ENCODE results near the gene FAM47E. TPM values are rescaled to one million over a fixed set of nuclear protein-coding genes. Genes with fewer than 3 reads are reported as not detected.

The FAM47E gene
- total and polyA plus RNA-seq, 2 of the 13 experiments (the other 11 are each of a cell fraction or from before 2014, with no cell fraction given) = 0.33 to 0.66 TPM

DNA sequence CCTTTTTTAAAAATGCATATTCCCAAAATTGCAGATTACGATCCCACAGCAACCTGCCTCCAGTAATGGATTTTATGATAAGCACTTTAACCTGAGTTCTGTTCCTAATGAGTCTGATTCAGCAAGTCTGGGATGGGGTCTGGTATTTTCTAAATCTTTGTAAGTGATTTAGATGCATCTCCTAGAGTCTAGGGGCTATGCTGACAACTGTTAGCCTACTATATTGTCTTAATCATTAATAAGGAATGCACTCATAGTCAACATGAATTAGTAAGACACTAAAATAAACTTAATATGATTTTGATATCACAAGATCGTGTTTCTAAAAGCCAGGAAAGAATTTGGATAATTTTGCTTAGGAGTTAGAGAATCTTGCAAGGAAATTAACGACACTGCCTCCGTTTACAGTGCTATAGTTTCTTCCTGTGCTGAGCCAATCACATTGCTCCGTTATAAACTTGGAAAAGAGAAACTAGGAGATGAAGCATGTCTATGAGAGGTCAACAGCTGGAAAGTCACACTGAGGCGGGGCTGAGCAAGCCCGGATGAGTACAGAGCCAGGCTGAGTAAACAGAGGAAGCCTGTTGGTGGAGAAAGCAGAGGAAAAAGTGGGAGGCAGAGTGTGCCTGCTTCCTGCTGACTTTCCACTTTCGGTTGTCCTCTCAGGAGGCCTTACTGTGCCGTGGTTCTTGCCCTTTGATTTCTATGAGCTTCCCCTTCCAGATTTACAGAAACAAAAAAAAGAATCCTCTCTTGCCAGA lies 43.3 kb upstream of the FAM47E start (continued):
- TF ChIP-seq PRPF4 (IDR thresholded peaks at IDR 0.05; ENCODE audit: low read depth, low read length, poor library complexity, severe bottlenecking) (no peak), EHMT2 (IDR thresholded peaks at IDR 0.05; ENCODE audit: borderline replicate concordance, low read depth, low read length) (no peak), ZNF605 (CRISPR knock-in tag; IDR thresholded peaks at IDR 0.05) (no peak), FOXK1 (CRISPR knock-in tag; IDR thresholded peaks at IDR 0.05; ENCODE audit: borderline replicate concordance, low read depth) (peak; percentile 81; the same call in 1 of the 2 replicates), ZNF556 (CRISPR knock-in tag; IDR thresholded peaks at IDR 0.05; ENCODE audit: borderline replicate concordance) (peak; percentile 32; the same call in 1 of the 2 replicates), WIZ (CRISPR knock-in tag; IDR thresholded peaks at IDR 0.05) (no peak), ASH2L (IDR thresholded peaks at IDR 0.05; ENCODE audit: insufficient read length, low read depth, low read length) (peak; percentile 38), CBX5 (CRISPR knock-in tag; IDR thresholded peaks at IDR 0.05; ENCODE audit: borderline replicate concordance) (peak; percentile 67; the same call in 1 of the 2 replicates), ATF7-NPFF (CRISPR knock-in tag; IDR thresholded peaks at IDR 0.05; ENCODE audit: low read depth) (no peak), SSRP1 (CRISPR knock-in tag; IDR thresholded peaks at IDR 0.05) (no peak), SOX6 (IDR thresholded peaks at IDR 0.05) (no peak), SOX6 (CRISPR knock-in tag; IDR thresholded peaks at IDR 0.05) (peak; percentile 51), SMYD3 (CRISPR knock-in tag; IDR thresholded peaks at IDR 0.05) (no peak), SCMH1 (CRISPR knock-in tag; IDR thresholded peaks at IDR 0.05; ENCODE audit: borderline replicate concordance) (no peak), PTBP1 (IDR thresholded peaks at IDR 0.05; ENCODE audit: low read depth, low read length, poor library complexity, severe bottlenecking) (no peak)
- TF ChIP-seq, protein P1, sequence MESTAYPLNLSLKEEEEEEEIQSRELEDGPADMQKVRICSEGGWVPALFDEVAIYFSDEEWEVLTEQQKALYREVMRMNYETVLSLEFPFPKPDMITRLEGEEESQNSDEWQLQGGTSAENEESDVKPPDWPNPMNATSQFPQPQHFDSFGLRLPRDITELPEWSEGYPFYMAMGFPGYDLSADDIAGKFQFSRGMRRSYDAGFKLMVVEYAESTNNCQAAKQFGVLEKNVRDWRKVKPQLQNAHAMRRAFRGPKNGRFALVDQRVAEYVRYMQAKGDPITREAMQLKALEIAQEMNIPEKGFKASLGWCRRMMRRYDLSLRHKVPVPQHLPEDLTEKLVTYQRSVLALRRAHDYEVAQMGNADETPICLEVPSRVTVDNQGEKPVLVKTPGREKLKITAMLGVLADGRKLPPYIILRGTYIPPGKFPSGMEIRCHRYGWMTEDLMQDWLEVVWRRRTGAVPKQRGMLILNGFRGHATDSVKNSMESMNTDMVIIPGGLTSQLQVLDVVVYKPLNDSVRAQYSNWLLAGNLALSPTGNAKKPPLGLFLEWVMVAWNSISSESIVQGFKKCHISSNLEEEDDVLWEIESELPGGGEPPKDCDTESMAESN (CRISPR knock-in tag; conservative IDR thresholded peaks at IDR 0.05) = no peak
- TF ChIP-seq, protein P2, sequence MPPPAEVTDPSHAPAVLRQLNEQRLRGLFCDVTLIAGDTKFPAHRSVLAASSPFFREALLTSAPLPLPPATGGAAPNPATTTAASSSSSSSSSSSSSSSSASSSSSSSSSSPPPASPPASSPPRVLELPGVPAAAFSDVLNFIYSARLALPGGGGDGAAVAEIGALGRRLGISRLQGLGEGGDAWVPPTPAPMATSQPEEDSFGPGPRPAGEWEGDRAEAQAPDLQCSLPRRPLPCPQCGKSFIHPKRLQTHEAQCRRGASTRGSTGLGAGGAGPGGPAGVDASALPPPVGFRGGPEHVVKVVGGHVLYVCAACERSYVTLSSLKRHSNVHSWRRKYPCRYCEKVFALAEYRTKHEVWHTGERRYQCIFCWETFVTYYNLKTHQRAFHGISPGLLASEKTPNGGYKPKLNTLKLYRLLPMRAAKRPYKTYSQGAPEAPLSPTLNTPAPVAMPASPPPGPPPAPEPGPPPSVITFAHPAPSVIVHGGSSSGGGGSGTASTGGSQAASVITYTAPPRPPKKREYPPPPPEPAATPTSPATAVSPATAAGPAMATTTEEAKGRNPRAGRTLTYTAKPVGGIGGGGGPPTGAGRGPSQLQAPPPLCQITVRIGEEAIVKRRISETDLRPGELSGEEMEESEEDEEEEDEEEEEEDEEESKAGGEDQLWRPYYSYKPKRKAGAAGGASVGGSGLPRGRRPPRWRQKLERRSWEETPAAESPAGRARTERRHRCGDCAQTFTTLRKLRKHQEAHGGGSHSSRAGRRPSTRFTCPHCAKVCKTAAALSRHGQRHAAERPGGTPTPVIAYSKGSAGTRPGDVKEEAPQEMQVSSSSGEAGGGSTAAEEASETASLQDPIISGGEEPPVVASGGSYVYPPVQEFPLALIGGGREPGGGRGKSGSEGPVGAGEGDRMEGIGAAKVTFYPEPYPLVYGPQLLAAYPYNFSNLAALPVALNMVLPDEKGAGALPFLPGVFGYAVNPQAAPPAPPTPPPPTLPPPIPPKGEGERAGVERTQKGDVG (CRISPR knock-in tag; IDR thresholded peaks at IDR 0.05; ENCODE audit: borderline replicate concordance) = no peak
- TF ChIP-seq, protein P3, sequence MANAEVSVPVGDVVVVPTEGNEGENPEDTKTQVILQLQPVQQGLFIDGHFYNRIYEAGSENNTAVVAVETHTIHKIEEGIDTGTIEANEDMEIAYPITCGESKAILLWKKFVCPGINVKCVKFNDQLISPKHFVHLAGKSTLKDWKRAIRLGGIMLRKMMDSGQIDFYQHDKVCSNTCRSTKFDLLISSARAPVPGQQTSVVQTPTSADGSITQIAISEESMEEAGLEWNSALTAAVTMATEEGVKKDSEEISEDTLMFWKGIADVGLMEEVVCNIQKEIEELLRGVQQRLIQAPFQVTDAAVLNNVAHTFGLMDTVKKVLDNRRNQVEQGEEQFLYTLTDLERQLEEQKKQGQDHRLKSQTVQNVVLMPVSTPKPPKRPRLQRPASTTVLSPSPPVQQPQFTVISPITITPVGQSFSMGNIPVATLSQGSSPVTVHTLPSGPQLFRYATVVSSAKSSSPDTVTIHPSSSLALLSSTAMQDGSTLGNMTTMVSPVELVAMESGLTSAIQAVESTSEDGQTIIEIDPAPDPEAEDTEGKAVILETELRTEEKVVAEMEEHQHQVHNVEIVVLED (CRISPR knock-in tag; IDR thresholded peaks at IDR 0.05; ENCODE audit: borderline replicate concordance) = no peak
- TF ChIP-seq, protein P4, sequence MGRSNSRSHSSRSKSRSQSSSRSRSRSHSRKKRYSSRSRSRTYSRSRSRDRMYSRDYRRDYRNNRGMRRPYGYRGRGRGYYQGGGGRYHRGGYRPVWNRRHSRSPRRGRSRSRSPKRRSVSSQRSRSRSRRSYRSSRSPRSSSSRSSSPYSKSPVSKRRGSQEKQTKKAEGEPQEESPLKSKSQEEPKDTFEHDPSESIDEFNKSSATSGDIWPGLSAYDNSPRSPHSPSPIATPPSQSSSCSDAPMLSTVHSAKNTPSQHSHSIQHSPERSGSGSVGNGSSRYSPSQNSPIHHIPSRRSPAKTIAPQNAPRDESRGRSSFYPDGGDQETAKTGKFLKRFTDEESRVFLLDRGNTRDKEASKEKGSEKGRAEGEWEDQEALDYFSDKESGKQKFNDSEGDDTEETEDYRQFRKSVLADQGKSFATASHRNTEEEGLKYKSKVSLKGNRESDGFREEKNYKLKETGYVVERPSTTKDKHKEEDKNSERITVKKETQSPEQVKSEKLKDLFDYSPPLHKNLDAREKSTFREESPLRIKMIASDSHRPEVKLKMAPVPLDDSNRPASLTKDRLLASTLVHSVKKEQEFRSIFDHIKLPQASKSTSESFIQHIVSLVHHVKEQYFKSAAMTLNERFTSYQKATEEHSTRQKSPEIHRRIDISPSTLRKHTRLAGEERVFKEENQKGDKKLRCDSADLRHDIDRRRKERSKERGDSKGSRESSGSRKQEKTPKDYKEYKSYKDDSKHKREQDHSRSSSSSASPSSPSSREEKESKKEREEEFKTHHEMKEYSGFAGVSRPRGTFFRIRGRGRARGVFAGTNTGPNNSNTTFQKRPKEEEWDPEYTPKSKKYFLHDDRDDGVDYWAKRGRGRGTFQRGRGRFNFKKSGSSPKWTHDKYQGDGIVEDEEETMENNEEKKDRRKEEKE (IDR thresholded peaks at IDR 0.05) = no peak
